HepG2 (cell line): ENCODE measurements around the gene NCAM2.

ENCODE experiments used
- GABPA ChIP-seq, 2 experiments: IDR thresholded peaks; 2 replicates each; pipeline ENCODE4 v1.6.1; 2011 to 2016; ENCODE audit warnings: low read depth in 2 of 2, low read length in 1 of 2, missing biosample characterization in 1 of 2, missing genetic modification characterization in 1 of 2
- NKX3-1 ChIP-seq: sonication (generic); formaldehyde crosslinking; IDR thresholded peaks from 2 replicates; pipeline ENCODE4 v1.5.0; 2020; ENCODE audit warnings: missing genetic modification reagents
- NR2F6 ChIP-seq, 2 experiments: IDR thresholded peaks; 2 replicates each; pipeline ENCODE4 v1.6.1; 2016; ENCODE audit warnings: antibody characterized with exemption in 1 of 2, mild to moderate bottlenecking in 1 of 2
- SSRP1 ChIP-seq: IDR thresholded peaks from 2 replicates; pipeline ENCODE4 v1.6.1; 2016; ENCODE audit warnings: control low read depth
- ZFYVE20 ChIP-seq: sonication (generic); formaldehyde crosslinking; IDR thresholded peaks from 2 replicates; pipeline ENCODE4 v1.8.0; 2023; ENCODE audit warnings: low read depth, mild to moderate bottlenecking, moderate library complexity, missing genetic modification reagents, borderline replicate concordance

DNA sequence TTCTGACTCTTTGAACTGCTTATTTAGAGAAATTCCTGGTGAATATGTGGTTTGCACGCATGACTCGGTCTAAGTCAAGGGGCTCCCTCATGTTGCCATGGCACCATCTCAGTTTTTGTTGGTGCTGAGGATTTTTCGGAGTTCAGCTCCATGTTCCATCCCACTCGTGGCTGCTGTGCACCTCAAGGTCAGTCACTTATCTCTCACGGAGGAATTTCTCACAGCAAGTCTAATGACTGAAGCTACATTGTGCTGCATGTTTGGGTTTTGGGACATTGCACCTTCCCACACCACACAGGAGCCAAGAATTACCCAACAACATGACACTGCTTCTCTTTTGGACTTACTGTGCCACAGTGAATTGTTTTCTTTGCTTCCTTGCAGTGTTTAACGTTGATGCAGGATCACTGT lies 269.9 kb downstream of the NCAM2 start:
- no peak for TF ChIP-seq GABPA (IDR thresholded peaks at IDR 0.05; ENCODE audit: low read depth, low read length)
- no peak for TF ChIP-seq GABPA (CRISPR knock-in tag; IDR thresholded peaks at IDR 0.05; ENCODE audit: low read depth)
- no peak for TF ChIP-seq NKX3-1 (CRISPR knock-in tag)
- no peak for TF ChIP-seq NR2F6 (IDR thresholded peaks at IDR 0.05)
- no peak for TF ChIP-seq NR2F6 (CRISPR knock-in tag; IDR thresholded peaks at IDR 0.05)
- TF ChIP-seq SSRP1 (CRISPR knock-in tag): no peak
- no peak for TF ChIP-seq ZFYVE20 (CRISPR knock-in tag)
